ENCODE data around the gene SLC20A1.
A peak's percentile ranks its signal among the peaks of the same experiment; 100 is the strongest.
"Not testable (repeated sequence)": the region's sequence is repeated elsewhere in the genome, so short reads cannot be mapped to it uniquely, and the experiment has no call there.

The SLC20A1 gene

GRCh38 chr2:112645310-112646101 is at the start of gene SLC20A1:
Gene SLC20A1, plus strand, starts transcription at chr2:112645939. Its CDS starts 890 bp downstream, at chr2:112646829.
- peak; percentile 95 for DNase-seq (ENCODE audit: low spot score)

- DNase-seq (ENCODE audit: low spot score) = no peak
These were observed 48.0 kb upstream of the SLC20A1 start for GRCh38 chr2:112597537-112598322.

GRCh38 chr2:112600634-112601033 is 45.1 kb upstream of the SLC20A1 start:
- DNase-seq (ENCODE audit: low spot score) = no peak

GRCh38 chr2:112601754-112602153 is 44.0 kb upstream of the SLC20A1 start:
- DNase-seq (ENCODE audit: low spot score) = no peak

- DNase-seq (ENCODE audit: low spot score) = no peak
These were observed 42.8 kb upstream of the SLC20A1 start for GRCh38 chr2:112602917-112603316.

- DNase-seq (ENCODE audit: low spot score) = no peak
These were observed 42.0 kb upstream of the SLC20A1 start for GRCh38 chr2:112603731-112604130.

- no peak for DNase-seq (ENCODE audit: low spot score)
These were observed 40.8 kb upstream of the SLC20A1 start for GRCh38 chr2:112604952-112605351.

GRCh38 chr2:112605926-112606325 is 39.8 kb upstream of the SLC20A1 start:
- no peak for DNase-seq (ENCODE audit: low spot score)

- no peak for DNase-seq (ENCODE audit: low spot score)
These were observed 39.2 kb upstream of the SLC20A1 start for GRCh38 chr2:112606547-112606946.

- DNase-seq (ENCODE audit: low spot score) = no peak
These were observed 37.9 kb upstream of the SLC20A1 start for GRCh38 chr2:112607680-112608438.

GRCh38 chr2:112609320-112609719 is 36.4 kb upstream of the SLC20A1 start:
- not testable (repeated sequence) for DNase-seq (ENCODE audit: low spot score)

GRCh38 chr2:112612283-112612682 is 33.5 kb upstream of the SLC20A1 start:
- not testable (repeated sequence) for DNase-seq (ENCODE audit: low spot score)

GRCh38 chr2:112614201-112614840 is 31.4 kb upstream of the SLC20A1 start:
- DNase-seq (ENCODE audit: low spot score) = no peak

- DNase-seq (ENCODE audit: low spot score) = no peak
These were observed 30.7 kb upstream of the SLC20A1 start for GRCh38 chr2:112615051-112615450.

- DNase-seq (ENCODE audit: low spot score) = not testable (repeated sequence)
These were observed 29.9 kb upstream of the SLC20A1 start for GRCh38 chr2:112615798-112616197.

- DNase-seq (ENCODE audit: low spot score) = no peak
These were observed 27.4 kb upstream of the SLC20A1 start for GRCh38 chr2:112618383-112618782.

- DNase-seq (ENCODE audit: low spot score) = no peak
These were observed 23.8 kb upstream of the SLC20A1 start for GRCh38 chr2:112621790-112622527.

GRCh38 chr2:112622528-112622849 is 23.2 kb upstream of the SLC20A1 start:
- DNase-seq (ENCODE audit: low spot score) = no peak

GRCh38 chr2:112623913-112624777 is 21.6 kb upstream of the SLC20A1 start:
- peak; percentile 78 for DNase-seq (ENCODE audit: low spot score)

GRCh38 chr2:112625474-112626114 is 20.1 kb upstream of the SLC20A1 start:
- DNase-seq (ENCODE audit: low spot score) = no peak
